ENCODE measurements around the gene INVS.
A peak's percentile ranks its signal among the peaks of the same experiment; 100 is the strongest.
"Not testable (repeated sequence)": the region's sequence is repeated elsewhere in the genome, so short reads cannot be mapped to it uniquely, and the experiment has no call there.

Gene INVS

DNA sequence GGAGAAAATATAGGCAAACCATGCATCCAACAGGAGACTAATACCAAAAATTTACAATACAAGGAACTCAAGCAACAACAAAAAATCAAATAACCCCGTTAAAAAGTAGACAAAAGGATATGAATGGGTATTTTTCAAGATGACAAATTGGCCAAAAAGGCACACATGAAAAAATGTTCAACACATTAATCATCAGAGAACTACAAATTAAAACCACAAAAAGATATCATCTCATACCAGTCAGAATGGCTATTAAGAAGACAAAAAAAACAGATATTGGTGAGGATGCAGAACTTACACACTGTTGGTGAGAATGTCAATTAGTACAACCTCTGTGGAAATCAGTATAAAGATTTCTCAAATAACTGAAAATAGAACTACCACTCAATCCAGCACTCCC is 218.7 kb downstream of the INVS start:
- H3K27ac ChIP-seq = no peak overlapping the region
- H3K4me3 ChIP-seq = no peak overlapping the region
- TF ChIP-seq, protein P1, sequence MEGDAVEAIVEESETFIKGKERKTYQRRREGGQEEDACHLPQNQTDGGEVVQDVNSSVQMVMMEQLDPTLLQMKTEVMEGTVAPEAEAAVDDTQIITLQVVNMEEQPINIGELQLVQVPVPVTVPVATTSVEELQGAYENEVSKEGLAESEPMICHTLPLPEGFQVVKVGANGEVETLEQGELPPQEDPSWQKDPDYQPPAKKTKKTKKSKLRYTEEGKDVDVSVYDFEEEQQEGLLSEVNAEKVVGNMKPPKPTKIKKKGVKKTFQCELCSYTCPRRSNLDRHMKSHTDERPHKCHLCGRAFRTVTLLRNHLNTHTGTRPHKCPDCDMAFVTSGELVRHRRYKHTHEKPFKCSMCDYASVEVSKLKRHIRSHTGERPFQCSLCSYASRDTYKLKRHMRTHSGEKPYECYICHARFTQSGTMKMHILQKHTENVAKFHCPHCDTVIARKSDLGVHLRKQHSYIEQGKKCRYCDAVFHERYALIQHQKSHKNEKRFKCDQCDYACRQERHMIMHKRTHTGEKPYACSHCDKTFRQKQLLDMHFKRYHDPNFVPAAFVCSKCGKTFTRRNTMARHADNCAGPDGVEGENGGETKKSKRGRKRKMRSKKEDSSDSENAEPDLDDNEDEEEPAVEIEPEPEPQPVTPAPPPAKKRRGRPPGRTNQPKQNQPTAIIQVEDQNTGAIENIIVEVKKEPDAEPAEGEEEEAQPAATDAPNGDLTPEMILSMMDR (IDR thresholded peaks at IDR 0.05) = no peak
- DNase-seq (ENCODE audit: low spot score) = no peak

DNA sequence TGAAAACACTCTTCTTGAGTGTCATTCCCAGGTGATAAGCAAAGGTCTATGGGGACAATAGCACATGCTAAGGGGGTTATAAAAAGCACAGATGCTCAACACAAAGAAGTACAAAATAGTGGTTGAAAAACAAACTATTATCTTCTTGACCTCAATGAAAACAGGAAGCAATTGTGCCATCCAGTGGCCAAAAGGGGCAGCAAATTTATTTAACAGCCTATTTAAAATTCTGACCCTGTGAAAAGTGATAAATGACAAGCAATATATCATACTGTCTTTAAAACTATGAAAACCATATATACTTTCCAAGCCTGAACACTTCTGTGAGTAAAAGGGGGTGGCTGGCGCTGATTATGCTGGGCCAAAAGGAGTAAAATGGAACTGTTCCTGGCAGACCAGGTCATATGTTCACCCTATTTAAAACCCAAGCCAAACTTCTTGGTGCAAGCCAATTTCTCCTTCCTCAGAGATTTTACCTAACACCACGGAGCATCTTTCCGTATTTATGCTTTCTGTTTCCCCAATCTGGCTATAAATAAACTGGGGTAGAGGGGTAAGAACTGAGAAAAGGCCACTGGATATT is 224.0 kb downstream of the INVS start:
- H3K4me3 ChIP-seq = no peak overlapping the region
- TF ChIP-seq, protein P1 (IDR thresholded peaks at IDR 0.05) = peak; percentile 55
- DNase-seq (ENCODE audit: low spot score) = no peak
- H3K27ac ChIP-seq = no peak overlapping the region

GRCh38 chr9:100324594-100325200 is 225.7 kb downstream of the INVS start:
- no peak for DNase-seq (ENCODE audit: low spot score)
- no peak overlapping the region for H3K27ac ChIP-seq
- TF ChIP-seq, protein P1 (IDR thresholded peaks at IDR 0.05) = no peak
- no peak overlapping the region for H3K4me3 ChIP-seq

DNA sequence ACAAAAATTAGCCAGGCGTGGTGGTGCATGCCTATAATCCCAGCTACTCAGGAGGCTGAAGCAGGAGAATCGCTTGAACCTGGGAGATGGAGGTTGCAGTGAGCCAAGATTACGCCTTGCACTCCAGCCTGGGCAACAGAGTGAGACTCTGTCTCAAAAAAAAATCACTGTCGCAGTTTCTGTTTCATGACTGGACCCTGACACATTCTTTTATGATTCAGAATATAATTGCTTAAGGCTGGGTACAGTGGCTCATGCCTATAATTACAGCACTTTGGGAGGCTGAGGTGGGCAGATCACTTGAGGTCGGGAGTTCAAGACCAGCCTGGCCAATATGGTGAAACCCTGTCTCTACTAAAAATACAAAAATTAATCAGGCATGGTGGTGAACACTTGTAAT is 239.7 kb downstream of the INVS start:
- DNase-seq (ENCODE audit: low spot score); H3K4me3 ChIP-seq; H3K27ac ChIP-seq: not testable (repeated sequence)

DNA sequence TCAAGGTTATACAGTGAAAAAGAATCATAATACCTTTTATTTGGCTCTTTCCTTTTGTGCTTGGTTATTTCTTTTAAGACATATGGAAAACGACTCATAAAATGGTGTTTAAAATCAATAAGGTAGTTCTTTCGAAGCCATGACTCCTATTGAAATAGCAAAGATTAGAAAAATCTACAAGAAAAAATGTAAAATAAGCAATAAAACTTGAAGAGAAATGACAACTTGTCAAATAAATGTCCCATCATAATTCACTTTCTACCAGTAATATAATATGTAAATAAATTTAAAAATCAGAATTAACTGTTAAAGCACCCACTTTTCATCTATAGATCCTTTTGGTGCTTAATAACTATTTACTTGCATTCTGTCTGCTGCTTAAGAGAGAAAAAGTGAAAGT is 241.2 kb downstream of the INVS start:
- Histone ChIP-seq H3K27ac (no peak overlapping the region), H3K4me3 (no peak overlapping the region)
- no peak for DNase-seq (ENCODE audit: low spot score)
- TF ChIP-seq, protein P1 (IDR thresholded peaks at IDR 0.05) = no peak

- TF ChIP-seq, protein P1 (IDR thresholded peaks at IDR 0.05) = no peak
- no peak overlapping the region for H3K4me3 ChIP-seq
- no peak for DNase-seq (ENCODE audit: low spot score)
- no peak overlapping the region for H3K27ac ChIP-seq
Measured at GRCh38 chr9:100341889-100342288, 242.8 kb downstream of the INVS start.

DNA sequence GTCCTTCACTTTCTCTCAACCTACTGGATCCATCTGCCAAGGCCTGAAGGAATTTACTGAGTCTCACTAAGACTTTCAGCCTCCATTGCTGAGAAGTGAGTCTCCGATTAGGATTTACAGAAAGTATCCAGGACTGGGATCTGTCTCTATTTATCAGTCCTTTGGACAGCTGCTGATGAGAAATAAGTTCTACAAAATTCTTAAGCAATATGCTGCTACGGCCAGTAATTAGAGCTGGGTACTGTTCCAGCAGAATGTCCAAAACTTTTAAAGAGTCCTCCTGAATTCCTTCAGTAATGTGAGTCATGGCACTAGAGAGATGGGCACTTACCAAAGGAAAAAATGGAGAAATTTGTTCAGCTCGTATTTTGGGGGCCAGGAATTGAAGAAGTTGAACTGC is 247.8 kb downstream of the INVS start:
- TF ChIP-seq, protein P1 (IDR thresholded peaks at IDR 0.05) = no peak
- DNase-seq (ENCODE audit: low spot score) = no peak
- Histone ChIP-seq H3K4me3 (no peak overlapping the region), H3K27ac (no peak overlapping the region)

All from coronary artery (tissue), 2 donors.